Stimulated activated CD4-positive, alpha-beta T cell treated with anti-CD3 and anti-CD28 coated beads, Interleukin-4, amount 100 ng/mL, for 48 hours (primary cell): ENCODE data around the gene ADGRL3.

ENCODE experiments used
- DNase-seq, 2 donors: peaks; one replicate each; pipeline ENCODE4 v3.0.0-alpha.2; 2020; ENCODE audit warnings: low read depth in 2 of 2

The ADGRL3 gene

DNA sequence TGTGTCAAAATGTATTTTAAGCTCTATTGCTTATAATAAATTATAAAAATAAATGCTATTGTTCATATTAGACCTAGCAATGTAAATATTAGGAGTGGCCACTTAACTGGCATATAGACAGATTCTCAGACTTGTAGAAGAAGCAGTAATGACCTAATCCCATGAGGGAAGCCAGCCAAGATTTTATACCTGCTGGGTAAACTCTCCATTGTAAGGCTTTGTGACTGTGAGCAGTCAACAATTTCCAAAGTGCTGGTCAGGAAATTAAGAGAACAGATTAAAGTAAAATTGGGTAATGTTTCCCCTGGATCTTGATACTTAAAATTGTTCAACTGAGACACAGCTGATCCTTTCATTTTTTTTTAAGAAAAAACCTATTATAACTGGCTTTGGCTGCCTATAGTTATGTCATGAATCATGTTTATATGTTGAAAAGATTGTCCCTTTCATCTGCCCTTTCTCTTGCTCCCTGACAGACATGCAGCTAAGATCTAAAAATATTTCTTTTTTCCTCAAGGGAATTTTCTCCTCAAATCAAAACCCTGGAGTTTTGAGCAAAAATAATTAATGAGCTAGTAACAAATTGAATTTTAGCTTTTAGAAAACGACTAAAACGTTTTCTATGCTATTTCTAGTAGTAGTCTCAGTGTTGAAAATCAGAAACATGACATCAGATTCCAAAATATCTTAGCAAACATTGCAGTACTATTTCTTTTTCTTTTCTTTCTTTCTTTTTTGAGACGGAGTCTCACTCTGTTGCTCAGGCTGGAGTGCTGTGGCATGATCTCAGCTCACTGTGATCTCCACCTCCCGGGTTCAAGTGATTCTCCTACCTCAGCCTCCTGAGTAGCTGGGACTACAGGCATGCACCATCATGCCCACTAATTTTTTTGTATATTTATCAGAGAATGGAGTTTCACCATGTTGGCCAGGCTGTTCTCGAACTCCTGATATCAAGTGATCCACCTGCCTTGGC is 77.9 kb downstream of the ADGRL3 start:
- no peak for DNase-seq

DNA sequence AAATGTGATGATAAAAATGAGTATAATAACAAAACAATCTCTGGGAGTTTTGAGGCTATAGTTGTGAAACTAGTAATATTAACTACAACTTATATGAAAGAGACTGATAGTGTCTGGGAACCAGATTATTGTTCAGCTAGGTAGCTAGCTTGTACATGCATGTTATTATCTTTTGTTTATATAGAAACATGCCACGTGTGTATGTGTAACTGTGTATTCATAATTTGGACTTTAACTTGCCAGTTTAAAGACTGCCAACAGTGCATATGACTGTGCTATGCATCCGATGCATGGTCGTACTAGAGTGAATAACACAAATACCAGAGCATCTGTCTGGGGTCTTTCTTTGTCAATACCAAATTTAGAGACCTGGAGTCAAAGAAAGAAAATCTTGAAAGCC is 92.2 kb downstream of the ADGRL3 start:
- no peak for DNase-seq

DNA sequence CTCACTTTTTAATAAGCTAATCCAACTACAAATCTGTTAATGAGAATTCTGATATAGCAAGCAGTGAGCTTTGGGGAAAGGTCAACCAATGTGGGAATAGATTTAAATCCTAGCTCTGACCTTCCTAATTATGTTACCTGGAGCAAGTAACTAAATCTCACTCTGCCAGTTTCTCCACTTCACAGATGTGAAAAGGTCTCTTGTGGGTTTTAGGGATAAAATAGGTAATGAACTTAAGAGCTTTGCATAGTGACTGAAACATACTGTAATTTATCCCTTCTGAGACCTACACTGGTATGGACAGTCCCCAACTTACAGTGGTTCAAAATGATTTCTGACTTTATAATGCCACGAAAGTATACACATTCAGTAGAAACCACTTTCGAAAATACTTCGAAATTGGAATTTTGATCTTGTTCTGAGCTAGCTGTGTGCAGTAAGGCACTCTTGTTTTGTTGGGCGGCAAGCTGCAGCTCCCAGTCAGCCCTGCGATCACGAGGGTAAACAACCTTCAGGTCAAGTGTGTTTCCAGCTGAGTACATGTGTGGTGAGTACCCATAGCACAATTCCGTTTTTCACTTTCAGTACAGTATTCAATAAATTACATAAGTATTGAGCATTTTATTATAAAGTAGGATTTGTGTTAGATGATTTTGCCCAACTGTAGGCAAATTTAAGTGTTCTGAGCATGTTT is 93.7 kb downstream of the ADGRL3 start:
- DNase-seq: no peak

DNA sequence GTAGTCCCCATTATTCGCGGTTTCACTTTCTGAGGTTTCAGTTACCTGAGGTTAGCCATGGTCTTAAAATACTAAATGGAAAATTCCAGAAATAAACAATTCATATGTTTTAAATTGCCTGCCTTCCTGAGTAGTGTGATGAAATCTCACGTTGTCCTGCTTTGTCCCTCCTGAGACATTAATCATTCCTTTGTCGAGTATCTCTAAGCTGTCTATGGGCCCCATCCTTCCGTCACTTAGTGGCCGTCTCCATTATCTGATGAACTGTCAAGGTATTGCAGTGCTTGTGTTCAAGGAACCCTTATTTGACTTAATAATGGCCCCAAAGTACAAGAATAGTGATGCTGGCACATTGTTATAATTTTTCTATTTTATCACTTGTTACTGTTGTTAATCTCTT is 94.8 kb downstream of the ADGRL3 start:
- no peak for DNase-seq

DNA sequence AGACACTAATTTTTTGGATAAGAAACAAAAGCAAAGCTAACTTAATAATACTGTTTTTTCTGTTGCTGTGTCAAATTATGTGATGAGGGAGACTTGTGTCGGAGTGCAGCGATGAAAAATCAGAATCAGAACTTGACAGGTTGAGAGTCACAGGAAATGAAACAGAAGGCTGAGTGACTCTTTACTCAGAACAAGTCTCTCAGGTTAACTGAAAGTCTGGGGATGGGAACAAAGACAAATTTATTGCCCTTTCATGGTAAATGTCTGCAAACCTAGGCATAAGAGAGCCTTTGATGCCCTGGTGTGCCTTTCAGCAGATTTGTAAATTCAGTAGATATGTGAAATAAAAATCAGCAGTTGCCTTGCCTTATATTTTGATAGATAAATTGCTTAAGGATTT is 96.0 kb downstream of the ADGRL3 start:
- no peak for DNase-seq

DNA sequence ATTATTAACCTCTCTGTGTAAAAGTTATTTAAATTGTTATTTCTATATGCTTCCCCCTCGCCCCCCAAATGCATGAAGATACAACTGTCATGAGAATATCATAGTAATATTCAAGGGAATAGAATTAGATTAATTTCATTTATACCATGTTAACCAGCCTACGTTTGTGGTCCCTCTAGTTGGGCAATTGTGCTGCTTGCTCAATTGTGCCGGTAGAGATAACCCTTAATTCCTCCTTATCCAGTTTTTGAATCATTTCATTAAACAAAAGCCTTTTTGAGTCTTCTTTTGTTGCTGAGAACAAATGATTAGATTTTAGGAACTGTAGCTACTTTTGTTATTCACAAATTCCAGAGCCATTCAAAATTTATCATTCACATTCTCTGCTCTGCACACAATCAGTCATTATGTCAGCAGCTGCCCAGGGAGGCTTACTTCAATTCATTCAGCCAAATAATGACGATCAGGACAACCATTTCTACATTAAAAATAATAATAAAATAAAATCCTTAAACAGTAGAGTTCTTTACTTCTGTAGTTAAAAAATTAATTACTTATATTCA is 98.1 kb downstream of the ADGRL3 start:
- no peak for DNase-seq

DNA sequence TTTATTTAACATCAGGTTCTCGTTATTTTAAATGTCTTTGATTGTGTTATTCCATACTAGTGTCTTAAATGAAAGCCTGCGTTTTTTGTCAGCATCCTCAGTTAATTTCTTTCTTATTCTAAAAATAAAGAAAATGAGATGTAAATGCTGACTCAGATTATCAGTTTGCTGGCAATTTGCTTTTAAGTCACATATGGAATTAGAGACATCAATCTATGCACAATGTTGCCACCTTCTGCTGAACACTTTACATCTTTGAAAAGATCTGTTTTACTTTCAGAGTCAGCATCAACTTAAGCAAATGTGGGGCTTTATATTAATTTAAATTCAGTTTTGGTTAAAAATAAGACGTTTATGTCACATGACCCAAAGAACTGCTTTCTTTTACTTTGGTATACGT is 99.2 kb downstream of the ADGRL3 start:
- DNase-seq: no peak

DNA sequence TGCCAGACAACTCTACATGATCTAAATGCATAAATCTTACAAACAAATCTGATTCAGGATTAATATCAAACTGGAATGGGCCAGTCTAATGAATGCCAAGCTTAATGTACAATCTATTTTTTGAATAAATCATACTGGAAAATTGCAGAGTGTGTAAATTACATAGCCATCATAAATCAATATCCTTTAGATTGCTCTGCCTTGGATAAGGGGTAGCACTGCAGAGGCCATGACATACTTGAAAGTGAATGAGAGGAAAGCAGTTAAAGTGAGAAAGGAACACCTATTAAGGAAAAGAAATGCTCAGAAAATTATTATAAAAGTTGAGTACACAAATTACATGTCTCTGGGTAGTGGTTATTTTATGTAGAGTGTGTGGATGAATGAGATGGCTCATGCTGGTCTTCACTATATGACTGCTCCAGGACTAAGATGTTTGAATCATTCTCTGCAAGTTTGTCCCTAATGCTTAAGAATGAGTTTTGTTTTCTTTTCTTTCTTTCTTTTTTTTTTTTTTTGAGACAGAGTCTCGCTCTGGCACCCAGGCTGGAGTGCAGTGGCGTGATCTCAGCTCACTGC is 100.2 kb downstream of the ADGRL3 start:
- no peak for DNase-seq

DNA sequence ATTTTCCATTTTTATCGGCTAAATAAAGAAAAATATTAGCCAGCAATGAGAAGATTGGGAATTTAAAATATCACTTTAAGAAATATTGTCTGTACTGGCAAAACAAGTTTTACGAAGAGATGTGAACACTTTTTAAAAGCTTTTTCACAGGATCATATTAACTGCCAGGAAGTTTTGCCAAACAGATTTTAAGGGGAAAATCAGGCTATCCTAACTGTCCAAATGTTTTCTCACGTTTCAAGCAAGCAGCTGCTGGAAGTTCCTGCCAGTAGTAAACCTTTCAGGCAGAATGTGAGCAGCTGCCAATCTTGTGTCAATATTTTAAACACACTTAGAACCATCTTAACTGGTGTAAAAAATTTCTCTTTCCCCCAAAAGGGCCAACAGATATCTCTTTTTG is 101.1 kb downstream of the ADGRL3 start:
- no peak for DNase-seq

DNA sequence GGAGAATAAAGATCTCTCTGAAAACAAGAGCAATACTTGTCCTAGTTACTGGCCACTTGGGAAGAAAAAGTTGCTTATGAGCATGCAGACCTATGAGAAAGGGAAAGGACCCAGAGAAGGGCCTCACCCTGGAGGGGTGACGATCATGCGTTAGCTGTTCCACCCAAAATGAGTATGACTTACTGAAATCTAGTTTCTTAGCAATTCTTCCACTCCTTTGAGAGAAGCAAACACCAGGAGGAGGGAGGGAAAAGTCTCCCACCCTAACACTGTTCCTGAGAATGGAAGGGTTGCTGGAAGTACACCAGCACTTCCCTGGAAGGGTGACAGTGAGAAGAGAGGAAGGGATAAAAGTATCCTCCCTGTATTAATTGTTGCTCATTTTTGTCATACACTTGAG is 107.9 kb downstream of the ADGRL3 start:
- DNase-seq: no peak

DNA sequence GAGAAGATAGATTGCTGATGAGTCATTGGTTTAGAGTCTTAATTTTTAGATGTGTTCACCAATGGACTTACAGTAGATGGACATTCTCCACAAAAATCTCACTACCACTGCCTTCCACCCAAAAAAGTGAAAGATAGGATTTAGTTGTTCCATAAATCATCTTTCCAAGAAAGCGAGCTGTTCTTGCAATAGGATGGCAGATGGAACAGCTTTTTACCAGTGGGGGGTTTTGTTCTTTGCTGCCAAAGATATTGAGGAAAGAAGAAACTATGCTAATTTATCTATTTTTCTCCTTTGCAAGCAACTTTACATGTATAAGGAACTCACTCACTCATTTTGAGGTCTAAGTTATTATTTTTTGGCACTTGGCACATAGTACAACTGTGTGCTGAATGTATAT is 109.5 kb downstream of the ADGRL3 start:
- DNase-seq: no peak

DNA sequence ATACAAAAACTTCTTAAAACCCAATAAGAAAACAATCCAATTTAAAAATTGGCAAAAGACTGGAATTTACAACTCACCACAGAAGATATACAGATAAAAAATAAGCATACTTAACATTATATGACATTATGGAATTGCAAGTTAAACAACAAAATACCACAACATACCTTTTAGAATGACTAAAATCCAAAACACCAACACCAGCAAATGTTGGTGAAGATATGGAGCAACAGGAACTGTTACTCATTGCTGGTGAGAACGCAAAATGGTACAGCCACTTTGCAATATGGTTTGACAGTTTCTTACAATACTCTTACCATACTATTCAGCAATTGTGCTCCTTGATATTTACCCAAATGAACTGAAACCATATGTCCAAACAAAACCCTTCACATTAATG is 112.4 kb downstream of the ADGRL3 start:
- DNase-seq: no peak

DNA sequence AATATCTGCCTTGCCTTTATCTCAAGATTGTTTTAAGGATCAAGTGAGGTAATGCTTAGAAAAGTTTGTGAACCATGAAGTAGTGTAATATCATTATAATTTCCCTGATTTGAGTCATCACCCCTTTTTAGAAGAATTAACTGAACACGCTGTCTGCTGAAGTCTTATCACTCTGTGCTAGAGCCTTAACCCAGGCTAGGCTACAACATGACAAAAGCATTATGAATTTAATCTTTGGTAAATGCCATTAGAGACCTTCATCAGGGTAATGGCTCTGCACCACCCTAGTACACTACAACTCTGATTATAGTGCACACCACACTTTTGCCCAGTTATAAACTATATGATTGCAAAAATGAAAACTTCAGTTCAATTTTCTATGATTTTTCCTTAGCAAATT is 118.3 kb downstream of the ADGRL3 start:
- DNase-seq: no peak

DNA sequence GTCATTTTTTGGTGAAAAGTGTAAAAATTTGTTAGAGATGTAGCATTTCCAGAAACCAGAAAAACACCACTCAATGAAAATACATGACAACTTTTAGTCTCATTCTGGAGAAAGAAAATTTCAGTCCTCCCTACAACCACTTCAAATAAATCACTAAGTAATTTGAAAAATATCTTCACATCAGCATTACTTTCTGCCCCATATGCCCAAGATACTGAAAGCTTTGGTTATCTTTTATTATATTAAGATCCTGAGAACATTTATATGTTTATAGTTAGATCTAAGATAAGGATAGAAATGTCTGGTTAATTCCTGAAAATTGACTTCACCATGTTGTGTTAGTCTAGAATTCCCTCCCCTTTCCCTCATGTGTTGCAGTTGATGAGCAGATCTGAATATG is 119.0 kb downstream of the ADGRL3 start:
- DNase-seq: no peak

DNA sequence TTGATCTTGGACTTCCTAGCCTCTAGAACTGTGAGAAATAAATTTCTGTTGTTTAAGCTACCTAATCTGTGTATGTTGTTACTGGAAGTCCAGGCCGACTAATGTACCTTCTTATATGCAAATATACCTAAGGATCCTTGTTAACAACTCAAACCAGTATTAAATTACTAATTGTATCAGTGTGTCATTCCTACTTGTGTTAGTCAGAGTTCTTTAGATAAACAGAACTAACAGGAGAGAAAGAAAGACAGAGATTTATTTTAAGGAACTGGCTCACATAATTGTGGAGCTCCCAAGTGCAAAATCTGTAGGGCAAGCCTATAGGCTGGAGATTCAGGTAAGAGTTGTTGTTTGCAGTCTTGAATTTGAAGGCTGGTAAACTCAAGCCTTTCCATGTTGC is 120.0 kb downstream of the ADGRL3 start:
- DNase-seq: no peak

DNA sequence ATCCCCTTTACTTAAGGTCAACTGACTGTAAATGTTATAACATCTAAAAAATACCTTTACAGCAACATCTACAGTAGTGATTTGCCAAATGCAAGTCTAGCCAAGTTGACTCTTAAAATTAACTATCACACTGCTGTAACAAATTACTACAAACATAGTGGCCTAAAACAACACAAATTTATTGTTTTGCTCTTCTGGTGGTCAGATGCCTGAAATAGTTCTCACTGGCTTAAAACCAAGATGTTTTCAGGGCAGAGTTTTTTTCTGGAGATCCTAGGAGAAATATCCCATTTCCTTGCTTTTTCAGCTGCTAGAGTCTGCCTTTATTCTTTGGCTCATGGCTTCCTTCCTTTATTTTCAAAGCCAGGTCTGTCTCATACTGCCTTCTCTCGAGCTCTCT is 120.5 kb downstream of the ADGRL3 start:
- DNase-seq: no peak

DNA sequence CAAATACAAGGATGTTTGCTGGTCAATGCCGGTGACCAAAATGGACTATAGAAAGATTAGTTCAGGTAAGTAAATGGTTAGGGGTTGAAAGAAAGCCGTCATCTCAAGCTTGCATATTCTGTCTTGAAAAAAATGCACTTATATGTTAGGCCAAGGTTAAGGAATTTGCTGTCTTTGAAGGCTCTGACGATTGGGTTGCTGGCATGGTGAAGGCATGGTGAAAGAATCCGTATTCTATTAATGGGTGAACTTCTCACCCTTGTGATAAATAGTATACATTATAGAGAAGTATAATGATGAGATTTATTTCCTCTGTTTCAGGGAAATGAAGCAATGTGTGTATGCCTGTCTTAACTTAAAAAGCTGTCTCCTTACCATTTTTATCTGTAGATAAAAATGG is 132.6 kb downstream of the ADGRL3 start:
- DNase-seq: no peak

DNA sequence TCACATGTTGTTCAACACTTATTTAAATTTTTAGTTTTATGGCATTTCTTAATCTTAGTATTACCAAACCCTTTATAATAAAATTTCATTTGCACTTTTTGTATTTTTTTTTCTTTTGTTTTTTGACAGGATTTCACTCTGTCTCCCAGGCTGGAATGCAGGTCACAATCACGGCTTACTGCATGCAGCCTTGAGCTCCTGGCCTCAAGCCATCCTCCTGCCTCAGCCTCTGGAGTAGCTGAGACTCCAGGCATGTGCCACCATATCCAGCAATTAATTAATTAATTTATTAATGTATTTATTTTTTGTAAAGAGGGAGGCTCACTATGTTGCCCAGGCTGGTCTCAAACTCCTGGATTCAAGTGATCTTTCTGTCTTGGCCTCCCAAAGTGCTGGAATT is 133.4 kb downstream of the ADGRL3 start:
- DNase-seq: no peak

DNA sequence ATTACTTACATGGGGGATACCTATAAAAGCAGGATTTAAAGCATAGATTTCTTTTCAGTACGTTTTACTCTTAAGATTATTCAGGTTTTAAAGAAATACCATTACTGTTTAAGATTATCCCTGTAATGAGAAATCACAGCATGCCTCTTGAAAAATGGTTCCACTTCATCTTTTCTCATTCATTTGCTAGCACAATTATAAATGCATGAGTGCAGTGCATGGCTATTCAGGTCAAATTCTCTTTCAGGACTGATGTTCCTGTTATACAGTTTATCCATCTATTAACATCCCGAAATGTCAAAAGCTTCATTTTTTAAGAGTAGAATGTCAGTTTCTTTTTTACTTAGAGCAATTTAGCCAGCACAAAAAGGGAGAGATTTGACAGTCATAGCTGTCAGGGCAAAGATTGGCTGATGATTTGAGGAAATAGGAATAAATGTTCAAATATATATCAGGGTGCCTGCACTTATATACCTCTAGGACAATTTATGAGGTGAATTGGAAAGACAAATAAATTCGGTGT is 135.2 kb downstream of the ADGRL3 start:
- DNase-seq: no peak

DNA sequence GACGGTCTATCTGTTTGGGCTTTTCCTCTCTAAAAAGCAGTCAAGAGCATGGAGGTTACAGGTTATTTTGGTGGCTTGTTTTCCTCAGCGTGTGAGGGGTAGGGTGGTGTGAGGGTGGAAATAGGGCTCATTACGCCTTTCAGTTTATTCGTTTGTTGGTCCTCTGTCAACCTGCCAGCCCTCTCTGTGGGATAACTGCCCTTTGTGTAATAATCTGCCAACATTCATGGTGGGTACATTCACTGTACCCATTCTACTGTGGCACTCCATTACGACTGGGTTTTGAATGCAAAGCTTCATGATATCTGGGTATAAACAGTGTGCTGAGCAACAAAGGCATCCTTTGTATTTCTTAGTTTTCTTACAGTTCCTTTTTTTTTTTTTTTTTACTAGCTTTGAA is 136.4 kb downstream of the ADGRL3 start:
- no peak for DNase-seq

DNA sequence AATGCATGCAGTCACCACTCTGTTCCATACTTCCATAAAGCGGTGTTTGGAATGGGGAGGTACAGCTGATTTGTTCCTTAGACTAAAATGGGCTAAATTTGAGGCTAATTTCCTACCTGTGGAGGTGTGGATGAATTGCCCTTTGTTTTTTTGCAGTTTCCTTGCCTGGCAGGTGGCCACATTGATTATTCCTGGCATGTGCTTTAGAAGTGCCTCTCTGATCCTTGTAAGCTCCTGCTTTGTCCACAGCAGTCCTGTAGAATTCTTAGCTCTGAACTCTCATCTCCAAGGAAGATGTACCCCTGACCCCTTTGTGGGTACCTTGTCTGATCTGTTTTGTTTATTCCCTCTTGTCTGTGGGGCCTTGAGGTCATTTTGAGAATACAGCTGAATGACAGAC is 136.8 kb downstream of the ADGRL3 start:
- DNase-seq: no peak

DNA sequence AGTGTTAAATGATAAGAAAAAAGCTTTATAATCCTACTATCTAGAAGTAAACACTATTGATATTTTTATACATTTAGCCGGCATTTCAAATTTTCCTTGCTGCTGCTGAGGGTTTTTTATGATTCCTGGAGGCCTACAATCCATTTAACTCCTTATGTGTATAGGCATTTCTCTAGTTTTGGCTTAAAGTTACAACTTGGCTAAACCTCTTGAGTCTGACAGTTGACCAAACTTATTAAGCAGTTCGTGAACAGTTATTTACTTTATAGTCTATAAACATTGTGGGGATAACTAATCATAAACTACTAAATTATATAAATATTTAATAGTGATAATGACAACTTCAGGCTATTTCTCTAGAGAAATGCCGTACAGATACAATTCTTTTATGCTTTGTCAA is 141.9 kb downstream of the ADGRL3 start:
- DNase-seq: no peak
